ENCODE data around the gene TMEM106A. TPM values are rescaled to one million over a fixed set of nuclear protein-coding genes. Genes with fewer than 3 reads are reported as not detected.
"Not testable (repeated sequence)": the region's sequence is repeated elsewhere in the genome, so short reads cannot be mapped to it uniquely, and the experiment has no call there.

Gene TMEM106A
- polyA plus RNA-seq, 1 donor from 2014 or later, result 10.4 TPM

- Mint-ChIP-seq H3K9me3 (no peaks in the 10 kb centered on the region), H3K4me3 (no peak overlapping the region), H3K4me1 (peaks cover 0 to 2% (median 1%) of the 10 kb centered on the region in 3 donors), H3K27me3 (no peaks in the 10 kb centered on the region), H3K36me3 (no peaks in the 10 kb centered on the region), H3K27ac (no peak overlapping the region)
These were observed 14.7 kb downstream of the TMEM106A start for GRCh38 chr17:43226393-43226792.

DNA sequence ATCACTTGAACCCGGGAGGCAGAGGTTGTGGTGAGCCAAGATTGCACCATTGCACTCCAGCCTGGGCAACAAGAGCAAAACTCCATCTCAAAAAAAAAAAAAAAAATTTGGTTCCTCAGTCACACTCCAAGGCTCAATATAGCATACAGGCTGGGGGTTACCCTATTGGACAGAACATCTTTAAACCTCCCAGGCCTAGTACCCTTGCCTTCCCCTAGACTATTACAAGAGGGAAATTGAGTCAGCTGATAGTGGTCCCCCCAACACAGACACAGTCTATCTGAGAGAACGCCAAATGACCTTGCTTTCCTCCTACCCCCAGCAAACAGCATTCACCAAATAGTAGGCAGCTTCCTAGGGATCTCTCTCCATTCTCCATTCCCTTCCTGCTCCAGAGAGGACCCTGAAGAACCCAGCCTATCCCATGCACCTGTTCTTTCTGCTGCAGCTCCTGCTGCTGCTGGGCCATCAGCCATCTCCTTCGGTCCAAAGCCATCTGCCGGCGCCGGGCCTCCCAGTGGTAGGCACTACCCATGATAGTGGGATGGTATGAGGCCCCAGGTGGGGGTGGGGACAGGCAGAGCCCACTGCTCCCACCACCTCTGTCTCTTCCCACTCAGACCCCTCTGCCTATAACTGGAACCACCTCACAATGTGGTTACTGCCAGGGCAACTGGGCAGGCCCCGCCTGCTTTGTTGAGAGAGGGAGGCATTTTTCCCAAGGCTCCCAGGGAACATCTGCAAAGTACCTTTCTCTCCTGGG lies 16.5 kb downstream of the TMEM106A start, which contains the start of gene CCDC200:
Gene CCDC200, minus strand, starts transcription at position 604 of the 763 bp plus-strand sequence. Its CDS starts 69 bp downstream, at position 535.
- H3K9me3 Mint-ChIP-seq, H3K27me3 Mint-ChIP-seq, H3K4me1 Mint-ChIP-seq, H3K36me3 Mint-ChIP-seq, H3K4me3 Mint-ChIP-seq, H3K27ac Mint-ChIP-seq: not testable (repeated sequence)

- not testable (repeated sequence) for H3K27me3 Mint-ChIP-seq, H3K36me3 Mint-ChIP-seq, H3K9me3 Mint-ChIP-seq, H3K4me1 Mint-ChIP-seq, H3K27ac Mint-ChIP-seq
- H3K4me3 Mint-ChIP-seq, result peak overlapping the region in 3 of 4 donors; percentile 17 to 58 (median 43)
These were observed 19.7 kb downstream of the TMEM106A start for GRCh38 chr17:43231205-43232020.

DNA sequence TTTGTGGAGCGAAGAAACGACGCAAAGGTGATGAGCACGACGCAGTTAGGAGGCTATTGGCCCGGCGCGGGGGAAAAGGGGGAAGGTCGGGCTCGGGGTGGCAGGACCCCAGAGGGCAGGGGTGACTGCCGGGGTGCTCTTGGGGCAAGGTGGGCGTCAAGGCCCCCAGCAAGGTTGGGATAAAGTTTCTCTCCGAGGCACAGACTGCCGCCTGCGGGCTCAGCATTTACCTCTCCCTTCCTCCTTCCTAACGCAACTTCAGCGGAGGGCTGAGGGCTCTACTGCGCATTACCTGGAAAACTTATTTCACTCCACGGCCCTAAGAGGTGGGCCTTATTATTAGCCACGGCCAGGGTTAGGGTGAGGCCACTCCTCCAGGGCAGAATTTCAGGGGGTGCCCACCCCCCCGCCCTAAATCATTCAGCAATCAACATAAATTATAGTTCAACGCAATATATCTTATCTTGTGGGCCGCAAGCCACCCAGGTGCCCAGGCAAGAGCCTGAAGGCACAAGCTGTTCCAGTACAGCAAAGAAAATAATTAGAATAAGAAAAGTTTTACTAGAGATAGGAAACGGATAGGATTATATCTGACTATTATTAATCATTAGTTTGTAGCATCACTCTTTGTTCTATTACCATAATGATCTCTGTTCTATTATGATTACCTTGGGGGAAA lies 20.5 kb downstream of the TMEM106A start:
- Mint-ChIP-seq H3K27ac (peak overlapping the region in 1 of 3 donors; percentile 93), H3K4me3 (peak overlapping the region in 2 of 4 donors; percentile 43 to 84)
- not testable (repeated sequence) for H3K27me3 Mint-ChIP-seq, H3K9me3 Mint-ChIP-seq, H3K36me3 Mint-ChIP-seq, H3K4me1 Mint-ChIP-seq

DNA sequence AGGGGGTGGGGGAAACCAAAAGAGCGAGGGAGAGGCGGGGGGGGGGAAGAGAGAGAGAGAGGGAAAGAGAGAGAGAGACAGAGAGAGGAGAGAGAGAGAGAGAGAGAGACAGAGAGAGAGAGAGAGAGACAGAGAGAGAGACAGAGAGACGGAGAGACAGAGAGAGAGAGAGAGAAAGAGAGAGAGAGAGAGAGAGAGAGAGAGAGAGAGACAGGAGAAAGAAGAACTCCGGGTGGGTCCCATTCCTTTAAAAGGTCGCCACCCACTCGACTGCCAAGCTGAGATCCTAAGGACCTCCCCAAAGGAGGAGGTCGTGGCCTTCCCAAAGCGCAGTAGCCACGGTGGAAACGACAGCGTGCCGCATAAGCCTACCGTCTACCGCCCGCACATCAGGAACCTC lies 21.6 kb downstream of the TMEM106A start:
- H3K4me3 Mint-ChIP-seq, result not testable (repeated sequence)

DNA sequence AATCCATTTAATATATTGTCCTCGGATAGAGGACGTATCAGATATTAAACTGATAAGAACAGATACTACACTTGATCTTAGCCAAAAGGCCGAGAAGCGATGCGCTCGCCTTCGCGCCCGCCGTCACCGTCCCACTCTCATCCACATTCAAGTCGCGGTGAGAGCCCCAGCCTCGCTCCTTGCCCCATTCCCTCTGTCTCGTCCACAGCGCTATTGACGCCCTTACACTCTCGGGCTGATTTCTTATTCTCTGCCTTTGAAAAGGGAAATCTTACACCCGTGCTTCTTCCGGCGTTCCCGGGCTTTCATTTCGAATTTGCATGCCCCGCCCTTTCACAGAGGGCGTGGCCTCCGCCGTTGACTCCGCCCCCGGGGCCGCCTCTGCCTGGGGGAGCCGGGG lies 22.2 kb downstream of the TMEM106A start, which contains the start of gene RNU2-1:
Gene RNU2-1, minus strand, starts transcription at position 101 of the 400 bp plus-strand sequence.
- not testable (repeated sequence) for H3K36me3 Mint-ChIP-seq, H3K27me3 Mint-ChIP-seq, H3K4me3 Mint-ChIP-seq, H3K27ac Mint-ChIP-seq, H3K9me3 Mint-ChIP-seq, H3K4me1 Mint-ChIP-seq

More for the DNA sequence above, 21.6 kb downstream of the TMEM106A start:
- H3K4me1 Mint-ChIP-seq, H3K27ac Mint-ChIP-seq, H3K36me3 Mint-ChIP-seq, H3K9me3 Mint-ChIP-seq, H3K27me3 Mint-ChIP-seq: not testable (repeated sequence)

- peak overlapping the region in 1 of 4 donors; percentile 39 for H3K4me3 Mint-ChIP-seq
- not testable (repeated sequence) for H3K27ac Mint-ChIP-seq, H3K4me1 Mint-ChIP-seq, H3K9me3 Mint-ChIP-seq, H3K36me3 Mint-ChIP-seq, H3K27me3 Mint-ChIP-seq
These were observed 27.9 kb downstream of the TMEM106A start for GRCh38 chr17:43239597-43239996.

- H3K9me3 Mint-ChIP-seq, H3K4me3 Mint-ChIP-seq, H3K27ac Mint-ChIP-seq, H3K27me3 Mint-ChIP-seq, H3K36me3 Mint-ChIP-seq, H3K4me1 Mint-ChIP-seq: not testable (repeated sequence)
These were observed 29.1 kb downstream of the TMEM106A start for GRCh38 chr17:43240596-43241352.

DNA sequence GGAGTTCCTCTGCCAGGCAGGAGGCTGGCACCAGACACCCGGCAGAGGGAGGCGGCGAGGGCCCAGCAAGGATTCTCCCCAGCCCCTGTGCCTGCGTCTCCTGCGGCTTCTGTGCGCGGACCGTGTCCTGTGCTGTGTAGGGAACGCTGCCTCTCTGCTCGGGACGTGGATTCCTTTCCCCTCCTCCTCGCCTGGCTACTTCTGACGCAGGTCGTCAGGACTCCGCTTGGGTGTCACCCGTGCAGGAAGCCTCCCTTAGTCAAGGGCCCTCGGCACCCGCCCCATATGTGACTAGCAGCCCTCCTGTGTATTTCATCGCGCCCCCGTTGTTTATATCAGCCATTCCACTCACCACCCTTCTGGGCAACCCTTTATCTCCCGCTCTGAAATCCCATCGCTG lies 34.8 kb downstream of the TMEM106A start:
- not testable (repeated sequence) for H3K27me3 Mint-ChIP-seq, H3K36me3 Mint-ChIP-seq, H3K27ac Mint-ChIP-seq, H3K4me3 Mint-ChIP-seq, H3K4me1 Mint-ChIP-seq, H3K9me3 Mint-ChIP-seq

Other genes with a start within 250 kb of the TMEM106A start
- gene AARSD1, start 247.4 kb upstream of the TMEM106A start, polyA plus RNA-seq, result 48.9 TPM
- gene PTGES3L, start 231.8 kb upstream of the TMEM106A start, polyA plus RNA-seq, result 1.4 TPM
- 24.0 TPM for gene RUNDC1, start 231.3 kb upstream of the TMEM106A start, polyA plus RNA-seq
- gene RPL27, start 213.5 kb upstream of the TMEM106A start, polyA plus RNA-seq, result 2,481 TPM
- 63.7 TPM for gene IFI35, start 205.1 kb upstream of the TMEM106A start, polyA plus RNA-seq
- gene VAT1, start 189.5 kb upstream of the TMEM106A start, polyA plus RNA-seq, result 47.6 TPM
- 0.05 TPM for gene RND2, start 186.6 kb upstream of the TMEM106A start, polyA plus RNA-seq
- gene BRCA1, start 86.5 kb upstream of the TMEM106A start, polyA plus RNA-seq, result 3.2 TPM
- gene NBR1, start 40.7 kb upstream of the TMEM106A start, polyA plus RNA-seq, result 45.1 TPM
- 3.0 TPM for gene CCDC200, start 16.7 kb downstream of the TMEM106A start, polyA plus RNA-seq
- not detected for gene RNU2-1, start 22.1 kb downstream of the TMEM106A start, polyA plus RNA-seq
- 3.4 TPM for gene ARL4D, start 187.1 kb downstream of the TMEM106A start, polyA plus RNA-seq